HepG2 (cell line): ENCODE results near the gene UNC5A. TPM values are rescaled to one million over a fixed set of nuclear protein-coding genes. Genes with fewer than 3 reads are reported as not detected.

Experiments
- ARID3A ChIP-seq: IDR thresholded peaks from 2 replicates; pipeline ENCODE4 v1.6.1; 2012; ENCODE audit warnings: low read depth, low read length, improper control_type of control experiment
- MXI1 ChIP-seq: IDR thresholded peaks from 3 replicates; pipeline ENCODE4 v1.6.1; 2012; ENCODE audit warnings: low read depth, low read length, inconsistent platforms, borderline replicate concordance
- NR2F1 ChIP-seq, 2 experiments: fragments of 450-650 bp in 1 of 2; formaldehyde crosslinking in 1 of 2; IDR thresholded peaks; 2 replicates each; pipeline versions ENCODE4 v1.5.0 to v1.6.1; 2016 to 2020; ENCODE audit warnings: mild to moderate bottlenecking in 1 of 2, missing compliant biosample characterization in 1 of 2, missing genetic modification reagents in 1 of 2, moderate library complexity in 1 of 2
- PREB ChIP-seq: sonication (generic); formaldehyde crosslinking; IDR thresholded peaks from 2 replicates; pipeline ENCODE4 v1.4.0; 2020; ENCODE audit warnings: missing genetic modification reagents
- SPEN ChIP-seq: sonication (generic); formaldehyde crosslinking; IDR thresholded peaks from 2 replicates; pipeline ENCODE4 v1.5.1; 2020; ENCODE audit warnings: low read depth, mild to moderate bottlenecking, missing genetic modification reagents
- TCF7 ChIP-seq: sonication (generic); IDR thresholded peaks from 2 replicates; pipeline ENCODE4 v1.6.1; 2016; ENCODE audit warnings: antibody characterized with exemption, low read depth
- THYN1 ChIP-seq: sonication (generic); formaldehyde crosslinking; IDR thresholded peaks from 2 replicates; pipeline ENCODE4 v1.8.1; 2023; ENCODE audit warnings: low read depth, mild to moderate bottlenecking, moderate library complexity, missing genetic modification reagents, borderline replicate concordance
- U2AF2 ChIP-seq: fragments of 200-400 bp; formaldehyde crosslinking; IDR thresholded peaks from 2 replicates; pipeline ENCODE4 v1.6.1; 2017; ENCODE audit warnings: low read depth, mild to moderate bottlenecking, low read length
- ZBTB2 ChIP-seq: sonication (generic); formaldehyde crosslinking; IDR thresholded peaks from 2 replicates; pipeline ENCODE4 v1.8.0; 2022; ENCODE audit warnings: low read depth, missing genetic modification reagents
- ZBTB39 ChIP-seq: sonication (generic); formaldehyde crosslinking; IDR thresholded peaks from 2 replicates; pipeline ENCODE4 v1.5.0; 2020; ENCODE audit warnings: missing genetic modification reagents
- ZKSCAN8 ChIP-seq: IDR thresholded peaks from 2 replicates; pipeline ENCODE4 v1.6.1; 2016; ENCODE audit warnings: borderline replicate concordance, missing genetic modification reagents, missing compliant biosample characterization
- ZNF17 ChIP-seq: sonication (generic); formaldehyde crosslinking; IDR thresholded peaks from 2 replicates; pipeline ENCODE4 v1.5.0; 2020; ENCODE audit warnings: mild to moderate bottlenecking, missing genetic modification reagents
- ZNF280D ChIP-seq: sonication (generic); formaldehyde crosslinking; IDR thresholded peaks from 2 replicates; pipeline ENCODE4 v1.5.1; 2020; ENCODE audit warnings: mild to moderate bottlenecking, missing genetic modification reagents
- ZNF292 ChIP-seq: sonication (generic); formaldehyde crosslinking; IDR thresholded peaks from 2 replicates; pipeline ENCODE4 v1.8.1; 2022; ENCODE audit warnings: mild to moderate bottlenecking, low read depth, missing genetic modification reagents, borderline replicate concordance
- ZNF503 ChIP-seq: sonication (generic); formaldehyde crosslinking; IDR thresholded peaks from 2 replicates; pipeline ENCODE4 v1.4.0; 2020; ENCODE audit warnings: missing genetic modification reagents
- polyA plus RNA-seq, 8 experiments: library from polyadenylated mRNA; depleted of rRNA in 3 of 8; stranded (reverse) in 7 of 8; unstranded in 1 of 8; fragments of >200 nt; fragmentation: Illumina TruSeq in 4 of 8; extraction: Trizol in 4 of 8; gene quantifications; 2 replicates each; pipeline versions ENCODE4 v1.2.1 to v1.2.3, GENCODE V29; 2011 to 2016; ENCODE audit warnings: low read depth in 4 of 8, missing spikeins in 1 of 8, mixed read lengths in 1 of 8; ENCODE audit not compliant: insufficient read depth in 1 of 8
- total RNA-seq, 5 experiments: library from RNA; depleted of rRNA; stranded (reverse); fragments of >200 nt; fragmentation: Illumina TruSeq; extraction: Trizol; gene quantifications; 2 replicates each; pipeline ENCODE4 v1.2.3, GENCODE V29; 2016; ENCODE audit warnings: low read depth in 1 of 5

The UNC5A gene
- total and polyA plus RNA-seq, 2 of the 13 experiments (the other 11 are each of a cell fraction or from before 2014, with no cell fraction given): not detected

- TF ChIP-seq ARID3A: no peak
- TF ChIP-seq ZNF292 (CRISPR knock-in tag): no peak
- TF ChIP-seq ZNF503 (CRISPR knock-in tag): no peak
- no peak for TF ChIP-seq ZBTB39 (CRISPR knock-in tag)
- TF ChIP-seq ZNF17 (CRISPR knock-in tag): no peak
- TF ChIP-seq PREB (CRISPR knock-in tag): no peak
- TF ChIP-seq ZNF280D (CRISPR knock-in tag): no peak
- no peak for TF ChIP-seq MXI1
- no peak for TF ChIP-seq U2AF2
- TF ChIP-seq NR2F1 (CRISPR knock-in tag; IDR thresholded peaks at IDR 0.05): no peak
- no peak for TF ChIP-seq TCF7
- no peak for TF ChIP-seq ZKSCAN8 (CRISPR knock-in tag)
- no peak for TF ChIP-seq SPEN
- TF ChIP-seq ZBTB2 (CRISPR knock-in tag): no peak
- no peak for TF ChIP-seq THYN1 (CRISPR knock-in tag)
Observed at GRCh38 chr5:176870110-176870591, 59.8 kb downstream of the UNC5A start (continued).
